Measurements from ENCODE around the gene PPM1L.

Gene PPM1L

DNA sequence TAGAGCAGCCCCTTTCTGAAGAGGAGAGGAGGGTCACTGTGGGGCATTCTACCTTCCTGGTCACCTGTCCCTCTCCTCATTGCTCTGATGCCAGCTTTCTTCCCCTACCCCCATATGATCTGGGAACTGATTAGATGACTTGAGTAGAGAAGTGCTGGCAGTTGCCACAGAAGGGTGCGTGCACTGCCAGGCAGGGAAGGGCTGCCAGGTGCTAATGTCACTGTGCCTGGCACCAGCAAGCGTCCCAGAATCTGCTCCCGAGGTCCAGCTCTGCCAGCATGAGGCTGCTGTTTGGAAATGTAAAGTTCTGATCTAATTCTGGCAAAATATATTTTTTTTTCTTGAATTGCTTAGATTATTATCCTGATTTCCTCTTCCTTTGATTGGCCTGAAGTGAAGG, 52.8 kb downstream of the PPM1L start:
- no peak for DNase-seq (ENCODE audit: low spot score)

DNA sequence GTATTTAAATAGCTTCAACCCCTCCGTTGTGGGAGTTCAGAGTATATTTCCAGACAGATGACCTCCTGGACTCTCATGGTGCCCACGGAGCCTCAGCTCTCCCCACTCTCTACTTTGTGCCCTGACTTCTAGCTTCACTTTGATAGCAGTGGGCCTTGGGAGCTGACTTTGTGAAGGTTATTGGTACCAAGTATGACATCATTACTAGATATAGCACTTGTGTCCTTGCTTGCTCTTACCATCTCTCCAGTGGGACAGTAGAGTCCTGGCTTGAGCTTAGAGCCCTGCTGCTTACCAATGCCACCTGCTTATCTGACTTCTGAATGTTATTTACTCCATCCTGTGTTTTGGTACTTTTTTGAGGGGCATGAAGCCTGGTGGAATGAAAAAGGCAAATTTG, 53.4 kb downstream of the PPM1L start:
- DNase-seq (ENCODE audit: low spot score): no peak

DNA sequence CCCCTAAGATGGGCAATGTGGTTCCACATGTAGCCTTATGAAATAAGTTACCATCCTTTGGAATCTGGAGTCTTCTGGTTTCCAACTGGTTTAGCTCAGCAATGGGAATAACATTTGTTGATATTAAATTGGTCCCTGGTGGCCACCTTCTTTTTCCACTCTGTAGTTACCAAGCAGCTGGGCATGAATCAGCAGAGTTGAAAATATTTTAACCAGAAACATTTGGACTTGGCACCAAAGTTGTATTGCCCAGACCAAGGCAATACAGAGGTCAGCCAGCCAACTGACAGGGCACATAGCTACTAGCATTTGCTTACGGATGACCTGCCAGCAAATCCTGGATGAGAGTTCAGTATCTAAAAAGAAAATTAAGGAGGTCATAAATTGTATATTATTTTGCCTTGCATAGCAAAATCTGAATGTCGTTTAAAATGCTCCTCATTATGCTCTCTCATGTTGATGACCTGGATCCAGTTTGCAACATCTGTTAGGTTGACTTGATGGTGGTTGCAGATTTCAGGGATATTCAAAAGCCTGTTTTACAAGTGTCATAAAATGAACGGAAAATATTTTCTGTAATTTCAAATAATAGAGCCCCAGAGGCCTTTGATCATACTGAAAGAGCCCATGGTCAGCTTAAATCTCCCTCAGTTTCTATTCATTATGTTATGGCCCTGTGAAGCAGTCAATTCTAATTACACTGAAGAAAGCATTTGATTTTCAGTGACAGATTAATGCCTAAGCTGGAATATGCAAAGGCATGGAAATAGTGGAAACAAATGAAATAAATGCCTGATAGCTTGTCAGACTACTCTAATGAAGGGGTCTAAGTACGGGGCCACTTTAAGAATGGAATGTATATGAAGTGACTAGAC, 54.6 kb downstream of the PPM1L start:
- no peak for DNase-seq (ENCODE audit: low spot score)

DNA sequence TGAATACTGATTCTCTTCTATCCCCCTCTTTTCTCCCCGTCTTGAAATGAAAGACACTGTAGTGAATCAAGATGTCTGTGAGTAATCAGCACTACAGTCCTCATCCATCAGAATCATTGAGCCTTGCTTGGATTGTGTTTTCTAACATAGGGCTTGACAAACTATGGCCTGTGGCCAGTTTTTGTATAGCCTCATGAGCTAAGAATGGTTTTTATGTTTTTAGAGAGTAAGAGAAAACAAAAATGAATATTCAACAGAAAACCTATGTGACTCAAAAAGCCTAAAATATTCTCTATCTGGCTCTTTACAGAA, 55.2 kb downstream of the PPM1L start:
- no peak for DNase-seq (ENCODE audit: low spot score)

DNA sequence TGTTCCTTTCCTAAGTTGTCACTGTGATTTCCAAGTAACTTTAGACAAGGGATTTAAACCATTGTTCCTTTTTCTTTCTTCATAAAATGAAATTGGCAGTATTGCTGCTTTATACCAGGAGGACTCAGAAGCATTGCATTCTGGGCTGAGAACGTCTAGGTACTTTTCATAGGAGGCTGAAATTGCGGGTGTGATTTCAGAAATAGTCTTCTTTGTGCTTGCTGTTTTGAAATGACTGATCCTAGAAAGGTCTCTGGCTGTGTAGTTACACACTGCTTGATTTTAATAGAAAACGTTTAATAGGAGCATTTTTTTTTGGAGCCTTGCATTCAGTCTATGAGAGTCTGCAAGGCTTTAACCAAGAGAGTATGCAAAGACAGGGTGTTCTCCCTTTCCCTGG, 56.3 kb downstream of the PPM1L start:
- no peak for DNase-seq (ENCODE audit: low spot score)

DNA sequence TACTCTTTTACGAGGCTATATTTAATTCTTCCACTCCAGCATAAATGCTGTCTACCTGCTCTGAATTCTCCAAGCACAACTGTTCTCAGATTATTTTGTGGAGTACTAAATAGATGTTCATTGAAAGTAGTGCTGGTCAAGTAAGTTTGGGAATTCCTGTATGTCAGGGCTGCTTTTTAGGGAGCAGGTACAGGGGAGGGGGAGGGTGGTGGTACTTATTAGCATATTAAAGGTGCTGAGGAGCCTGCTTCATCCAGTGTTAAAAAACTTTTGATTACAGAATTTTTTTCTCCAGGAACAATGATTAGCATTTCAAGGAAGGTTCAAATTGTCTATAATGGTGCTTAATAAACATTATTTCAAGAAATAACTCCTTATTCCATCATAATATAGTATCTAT, 59.2 kb downstream of the PPM1L start:
- no peak for DNase-seq (ENCODE audit: low spot score)

DNA sequence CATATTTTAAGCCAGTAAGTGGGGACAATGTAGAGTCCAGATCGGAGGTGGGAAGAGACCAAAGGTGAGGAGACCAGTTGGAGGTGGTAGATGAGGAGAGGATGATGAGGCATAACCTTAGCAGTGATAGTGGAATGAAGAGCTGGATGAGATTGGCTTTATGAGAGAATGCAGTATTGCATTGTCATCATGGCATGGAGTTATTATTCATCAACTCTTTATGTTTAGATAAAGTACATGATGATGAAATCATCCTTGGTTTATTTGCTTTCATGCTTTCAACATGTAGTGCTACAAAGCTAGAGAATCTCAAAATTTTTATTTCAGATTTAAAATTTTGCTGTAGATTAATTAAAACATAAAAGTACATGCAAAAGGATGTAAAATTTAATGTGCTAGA, 64.0 kb downstream of the PPM1L start:
- DNase-seq (ENCODE audit: low spot score): no peak

DNA sequence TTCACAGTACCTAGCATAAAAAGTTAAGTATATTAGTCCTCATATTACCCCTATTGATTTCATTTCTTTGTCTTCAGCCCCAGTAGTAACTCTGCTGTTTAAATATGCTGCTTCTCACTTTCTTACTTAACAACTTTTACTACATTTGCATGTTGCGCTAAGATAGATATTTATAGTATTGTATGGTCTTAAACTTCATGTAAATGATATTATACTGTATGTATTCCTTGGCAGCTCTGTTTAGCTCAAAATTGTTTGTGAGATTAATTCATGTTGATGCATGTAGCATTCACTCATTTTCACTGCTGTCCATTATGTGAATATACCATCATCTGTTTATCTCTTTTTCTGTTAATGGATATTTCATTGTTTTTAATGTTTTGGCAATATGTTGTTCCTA, 64.4 kb downstream of the PPM1L start:
- DNase-seq (ENCODE audit: low spot score): no peak

DNA sequence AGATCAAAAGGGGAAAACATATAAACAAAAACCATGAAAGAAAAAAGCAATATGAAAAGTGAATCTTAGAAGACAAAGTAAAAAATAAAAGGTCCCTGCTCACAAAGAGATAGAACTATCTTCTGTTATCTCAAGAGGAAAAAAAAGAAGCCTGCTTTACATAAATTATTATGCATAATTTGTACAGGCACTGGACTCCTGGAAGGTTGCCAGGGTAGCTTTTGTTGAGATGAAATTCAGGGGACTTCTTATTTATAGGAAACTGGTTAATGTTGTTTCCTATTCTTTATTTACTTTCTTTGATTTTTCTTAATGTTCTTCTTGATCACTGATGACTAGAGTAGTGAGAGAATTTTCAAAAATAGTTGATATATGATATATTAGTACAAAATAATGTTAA, 66.9 kb downstream of the PPM1L start:
- no peak for DNase-seq (ENCODE audit: low spot score)

DNA sequence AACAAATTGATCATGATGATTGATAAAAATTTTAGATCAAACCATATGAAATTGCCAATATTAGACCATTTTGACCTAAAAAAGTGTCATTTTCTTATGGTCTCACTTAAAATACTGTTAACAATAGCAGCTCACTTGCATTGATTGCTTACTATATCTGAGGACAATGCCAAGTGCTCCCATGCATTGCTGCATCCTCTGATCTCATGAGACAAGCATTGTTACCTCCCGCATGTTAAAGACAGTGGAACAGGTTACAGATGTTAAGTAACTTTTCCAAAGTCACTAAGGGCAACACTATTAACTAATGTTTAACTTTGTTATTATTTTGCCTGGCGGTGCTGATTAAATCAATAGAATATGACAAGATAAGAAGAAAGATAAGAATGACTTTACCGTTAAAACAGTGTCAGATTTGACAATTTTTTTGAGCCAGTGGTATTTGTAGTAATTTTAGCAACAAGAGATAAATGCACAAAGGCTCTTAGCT, 69.3 kb downstream of the PPM1L start:
- no peak for DNase-seq (ENCODE audit: low spot score)

DNA sequence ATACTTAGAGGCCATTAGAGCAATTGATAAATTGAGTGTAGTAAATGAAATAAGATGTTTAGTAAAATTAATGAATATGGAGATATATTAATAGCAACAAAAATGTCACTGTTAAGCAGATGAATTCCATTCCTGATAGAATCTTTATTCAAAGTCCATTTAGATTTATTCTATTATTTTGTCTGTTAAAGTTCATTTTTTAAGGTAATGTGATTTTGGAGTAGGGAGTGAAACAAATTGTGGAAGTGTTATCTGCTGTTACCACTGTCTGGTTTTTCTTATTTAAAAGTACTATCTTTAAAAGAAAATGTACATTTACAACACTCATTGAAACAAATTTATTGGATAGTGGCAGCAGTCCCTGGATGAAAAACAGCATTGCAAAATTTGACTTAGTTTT, 70.4 kb downstream of the PPM1L start:
- no peak for DNase-seq (ENCODE audit: low spot score)

DNA sequence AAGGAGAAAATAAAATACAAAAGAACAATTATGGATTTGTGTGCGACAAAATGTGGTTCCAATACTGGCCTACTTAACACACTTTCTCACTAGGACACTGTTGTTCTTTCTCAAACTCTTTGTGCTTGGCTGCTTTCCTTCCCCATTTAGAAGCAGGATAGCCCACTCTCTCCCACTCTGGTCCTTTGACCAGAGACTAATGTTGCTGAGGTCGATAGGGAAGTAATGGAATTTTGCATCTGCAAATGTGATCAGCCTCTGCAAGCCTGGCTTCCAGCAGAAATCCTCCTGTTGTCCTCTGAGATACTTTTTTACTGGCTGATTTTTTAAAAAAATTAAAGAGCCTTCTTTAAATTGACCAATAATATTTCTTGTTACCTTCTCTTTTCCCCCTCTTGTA, 71.0 kb downstream of the PPM1L start:
- DNase-seq (ENCODE audit: low spot score): no peak

DNA sequence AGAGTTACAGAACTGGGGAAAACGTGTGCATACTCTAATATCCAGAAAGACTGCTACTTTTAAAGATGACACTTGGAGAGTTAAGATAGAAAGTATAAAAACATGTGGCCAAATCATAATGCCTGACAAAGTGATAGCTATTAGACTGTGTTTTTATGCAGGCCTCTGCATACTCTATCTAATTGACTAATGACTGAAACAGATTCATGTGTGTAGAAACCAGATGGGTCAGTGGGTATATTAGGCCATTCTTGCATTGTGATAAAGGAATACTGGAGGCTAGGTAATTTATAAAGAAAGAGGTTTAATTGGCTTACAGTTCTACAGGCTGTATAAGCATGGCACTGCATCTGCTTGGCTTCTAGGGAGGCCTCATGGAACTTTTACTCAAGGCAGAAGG, 71.5 kb downstream of the PPM1L start:
- no peak for DNase-seq (ENCODE audit: low spot score)

DNA sequence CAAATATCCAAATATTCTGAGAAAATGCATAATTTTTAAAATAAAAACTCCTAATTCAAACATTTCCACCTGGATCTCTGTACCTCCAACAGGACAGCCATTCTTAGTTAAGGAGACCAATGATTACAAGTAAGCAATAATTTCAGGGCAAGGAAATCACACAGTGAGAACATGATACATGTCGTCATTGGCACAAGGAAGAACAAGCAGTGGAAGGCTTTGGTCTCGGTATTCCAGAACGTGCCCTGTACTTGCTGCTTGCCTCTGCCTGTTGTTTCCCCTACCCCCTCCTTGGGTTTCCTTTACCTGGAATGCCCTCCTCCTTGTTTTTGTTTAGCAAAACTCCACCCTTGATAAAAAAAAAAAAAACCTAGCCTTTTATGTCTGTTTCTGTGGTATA, 72.8 kb downstream of the PPM1L start:
- DNase-seq (ENCODE audit: low spot score): no peak

DNA sequence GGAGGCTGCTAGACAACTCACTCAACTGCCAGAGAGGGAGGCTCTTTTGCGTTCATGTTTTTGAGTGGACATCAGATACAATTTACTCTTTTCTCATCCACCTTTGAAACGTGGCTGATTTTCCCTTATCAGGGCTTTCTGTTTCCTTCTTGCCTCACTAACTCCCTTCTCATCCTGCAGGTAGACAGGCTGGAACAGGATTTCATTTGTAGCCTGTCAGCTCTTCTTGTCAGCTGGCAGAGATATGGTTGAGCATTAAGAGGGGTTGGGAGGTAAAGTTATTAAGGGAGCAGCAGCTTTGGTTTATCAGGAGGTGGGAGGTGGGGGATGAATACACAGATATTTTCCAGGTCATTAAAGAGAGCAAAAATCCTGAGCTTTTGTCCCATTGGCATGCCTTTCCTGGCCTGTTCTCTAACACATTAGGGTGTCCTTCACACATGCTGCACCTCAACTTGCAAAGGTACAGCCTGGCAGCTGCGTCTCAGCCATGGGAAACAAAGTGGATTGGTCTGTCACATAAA, 73.5 kb downstream of the PPM1L start:
- no peak for DNase-seq (ENCODE audit: low spot score)

DNA sequence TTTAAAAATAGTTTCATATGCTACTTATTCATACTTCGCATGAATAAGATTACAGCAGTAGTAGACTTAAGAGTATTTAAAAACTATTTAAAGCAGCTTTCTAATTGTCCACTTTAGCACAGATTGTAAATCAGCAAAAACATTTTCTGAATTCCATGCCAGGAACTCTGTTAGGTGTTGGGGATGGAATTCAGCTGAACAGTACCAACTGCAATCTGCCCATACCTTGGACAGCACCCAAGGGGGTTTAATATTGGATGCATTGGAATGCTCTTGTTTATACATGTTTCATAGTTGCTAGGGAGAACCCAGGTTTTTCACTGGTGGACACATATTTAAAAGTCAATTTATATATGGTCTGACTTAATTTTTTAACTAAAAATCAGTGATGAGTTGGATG, 74.8 kb downstream of the PPM1L start:
- DNase-seq (ENCODE audit: low spot score): no peak

DNA sequence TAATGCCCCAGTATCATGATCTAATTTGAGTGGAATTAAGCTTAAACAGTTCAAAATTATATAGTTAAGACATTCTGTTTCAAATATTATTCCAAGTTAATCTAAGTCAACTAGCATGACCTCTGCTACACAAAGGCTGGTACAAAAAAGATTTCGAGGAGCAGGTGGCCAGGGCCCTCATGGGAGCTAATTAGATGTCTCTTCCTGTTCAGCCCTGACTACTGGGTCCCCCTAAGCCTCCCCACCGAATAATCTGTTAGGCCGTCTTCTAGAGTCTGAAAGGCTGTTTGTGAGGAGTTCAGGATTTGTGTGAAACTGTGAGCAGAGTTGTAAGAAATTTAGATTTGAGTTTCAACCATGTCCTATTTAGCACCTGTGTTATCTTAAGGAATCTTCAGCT, 75.4 kb downstream of the PPM1L start:
- DNase-seq (ENCODE audit: low spot score): peak; percentile 72

DNA sequence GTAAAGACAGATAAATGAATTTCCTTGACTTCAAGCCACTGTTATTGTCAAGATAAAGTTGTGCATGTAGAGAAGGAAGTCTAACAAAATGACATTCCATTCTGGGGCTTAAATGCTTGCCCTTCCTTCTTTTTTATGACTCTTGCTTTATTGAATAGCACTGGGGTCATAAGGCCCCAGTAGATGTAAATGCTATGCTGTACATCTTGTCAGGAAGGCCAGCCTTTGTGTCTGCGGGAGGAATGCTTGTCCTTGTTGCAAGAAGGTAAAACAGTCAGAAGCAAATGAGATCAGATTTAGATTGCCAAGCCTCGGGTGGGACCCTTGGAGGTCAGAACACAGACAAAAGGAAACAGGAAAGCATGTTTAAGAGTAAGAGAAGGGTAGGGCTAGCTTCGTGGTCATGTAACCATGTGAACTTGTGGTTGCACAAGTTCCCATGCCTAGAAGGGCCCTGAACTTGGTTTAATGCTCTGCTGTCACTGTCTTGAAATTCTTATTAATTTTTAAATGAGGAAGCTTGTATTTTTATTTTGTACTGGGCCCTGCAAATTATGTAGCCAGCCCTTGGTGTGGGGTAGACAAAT, 81.5 kb downstream of the PPM1L start:
- DNase-seq (ENCODE audit: low spot score): no peak

DNA sequence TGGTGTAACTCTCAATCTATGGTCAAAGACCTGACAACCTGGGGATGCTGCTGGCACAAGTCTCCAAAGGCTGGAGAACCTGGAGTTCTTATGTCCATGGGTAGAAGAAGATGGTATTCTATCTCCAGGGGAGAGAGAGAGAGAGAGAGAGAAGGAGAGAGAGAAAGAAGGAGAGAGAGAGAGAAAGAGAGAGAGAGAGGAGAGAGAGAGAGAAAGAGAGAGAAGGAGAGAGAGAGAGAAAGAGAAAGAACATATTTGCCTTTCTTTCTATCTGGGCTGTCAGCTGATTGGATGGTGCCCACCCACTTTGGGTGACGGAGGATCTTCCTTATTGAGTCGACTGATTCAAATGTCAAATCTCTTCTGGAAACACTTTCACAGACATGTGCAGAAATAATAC, 84.6 kb downstream of the PPM1L start:
- no peak for DNase-seq (ENCODE audit: low spot score)

DNA sequence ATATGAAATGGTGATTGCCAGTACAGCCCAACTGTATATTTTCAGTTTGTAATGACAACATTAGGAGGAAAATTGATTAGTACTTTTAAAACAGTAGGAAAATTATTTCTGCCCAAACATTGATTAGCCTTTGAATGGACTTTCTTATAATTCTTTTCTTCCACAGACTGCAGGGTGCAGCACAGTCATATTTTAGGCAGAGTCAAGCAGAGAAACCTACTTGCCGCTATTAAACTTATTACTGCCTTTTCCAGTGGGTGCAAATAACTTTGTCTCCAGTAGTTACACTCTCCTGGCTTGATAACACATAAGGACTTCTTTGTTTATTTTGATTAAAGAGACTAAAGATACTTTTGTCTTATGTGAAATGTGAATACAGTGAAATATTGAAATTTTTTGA, 85.4 kb downstream of the PPM1L start:
- DNase-seq (ENCODE audit: low spot score): no peak

DNA sequence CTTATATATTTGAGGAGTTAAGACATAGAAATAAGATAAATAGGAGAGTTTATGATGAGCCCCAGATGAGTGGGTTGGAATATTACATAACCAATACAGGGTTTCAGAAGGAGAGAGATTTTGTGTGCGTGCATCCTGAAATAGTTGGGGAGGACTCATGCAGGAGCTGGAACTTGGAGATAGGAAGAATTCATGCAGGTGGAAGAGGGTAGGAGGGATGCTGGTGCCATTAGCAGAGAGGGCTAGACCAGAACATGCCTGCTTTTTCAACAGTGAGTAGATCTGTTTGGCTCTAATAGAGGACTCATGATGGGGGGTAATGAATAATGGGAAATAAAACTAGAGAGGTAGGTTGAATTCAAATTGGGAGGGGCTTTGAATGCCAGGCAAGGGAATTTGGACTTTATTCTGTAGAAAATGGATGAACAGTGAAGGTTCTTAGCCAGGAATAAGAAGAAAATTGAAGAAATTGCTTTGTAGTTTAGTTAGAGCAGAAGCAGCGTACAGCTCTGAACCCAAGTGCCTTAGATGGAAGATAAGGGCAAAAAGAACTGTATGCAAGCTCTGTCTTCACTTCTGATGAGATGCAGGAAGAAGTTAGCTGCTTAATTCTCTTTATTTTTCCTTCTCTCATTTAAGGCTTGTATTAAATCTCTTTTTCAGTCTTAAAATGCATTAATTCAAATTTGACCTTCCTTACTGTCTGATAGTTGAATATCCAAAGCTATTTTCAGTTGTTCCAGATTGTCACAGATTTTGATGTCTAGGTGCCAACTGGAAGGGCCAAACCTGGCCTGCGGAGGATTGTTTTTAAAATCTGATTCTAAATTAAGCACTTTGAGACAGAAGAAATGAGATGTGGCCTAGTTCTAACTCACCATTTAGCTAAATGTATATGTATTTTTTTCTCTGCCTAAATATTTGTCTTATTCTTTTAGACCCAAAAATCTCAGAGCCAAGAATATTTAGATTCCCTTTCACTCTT, 86.3 kb downstream of the PPM1L start:
- DNase-seq (ENCODE audit: low spot score): no peak

DNA sequence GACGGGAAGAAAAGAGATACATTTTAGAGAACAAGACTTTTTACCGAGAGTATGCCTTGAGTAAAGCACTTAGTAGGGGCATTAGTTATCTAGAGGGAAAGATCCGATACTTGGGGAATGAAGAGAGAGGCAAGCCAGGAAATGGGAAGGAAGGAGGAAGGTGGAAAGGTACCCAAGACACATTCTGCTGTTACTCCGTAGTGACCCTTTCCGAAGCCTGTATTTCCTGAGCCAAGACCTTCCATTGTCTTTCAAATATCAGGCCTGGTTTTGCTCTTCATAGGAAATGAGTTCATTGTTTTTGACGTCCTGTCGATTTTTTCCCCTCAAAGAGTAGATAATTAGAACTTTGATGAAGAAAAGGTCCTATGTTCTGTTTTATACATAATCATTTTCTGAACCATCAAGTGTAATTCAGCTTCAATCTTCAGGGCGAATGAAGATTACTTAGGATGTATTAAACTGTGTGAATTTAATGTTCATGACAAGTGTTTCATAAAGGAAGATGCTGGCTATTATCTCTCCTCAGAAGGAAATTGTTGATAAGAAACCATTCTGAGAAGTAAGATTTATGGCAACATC, 95.7 kb downstream of the PPM1L start:
- no peak for DNase-seq (ENCODE audit: low spot score)
